IPS DF 4.7 (cell line): ENCODE data around the gene LRRK1.

Source experiments
- DNase-seq: peaks from one replicate; pipeline ENCODE4 v3.0.0-alpha.2; 2013; ENCODE audit warnings: low spot score; ENCODE audit errors: extremely low read depth

LRRK1 gene

DNA sequence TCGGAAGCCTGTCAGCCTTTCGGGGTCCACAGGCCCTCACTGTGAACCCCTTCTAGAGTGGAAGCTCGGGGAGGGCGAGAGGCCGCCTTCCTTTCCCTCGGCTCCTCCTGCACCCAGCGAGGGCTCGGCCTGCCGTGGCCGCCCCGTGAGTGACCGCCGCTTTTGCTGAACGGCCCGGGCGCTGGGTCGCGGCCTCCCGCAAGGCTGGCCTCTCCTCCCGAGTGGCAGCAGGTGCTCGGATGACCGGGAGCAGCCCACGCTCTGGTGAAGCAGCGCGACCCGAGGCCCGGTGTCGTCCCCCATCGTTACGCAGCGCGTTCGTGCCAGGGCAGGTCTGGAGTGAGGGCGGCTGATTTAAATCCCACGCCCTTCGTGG is 53.8 kb downstream of the LRRK1 start:
- no peak for DNase-seq

DNA sequence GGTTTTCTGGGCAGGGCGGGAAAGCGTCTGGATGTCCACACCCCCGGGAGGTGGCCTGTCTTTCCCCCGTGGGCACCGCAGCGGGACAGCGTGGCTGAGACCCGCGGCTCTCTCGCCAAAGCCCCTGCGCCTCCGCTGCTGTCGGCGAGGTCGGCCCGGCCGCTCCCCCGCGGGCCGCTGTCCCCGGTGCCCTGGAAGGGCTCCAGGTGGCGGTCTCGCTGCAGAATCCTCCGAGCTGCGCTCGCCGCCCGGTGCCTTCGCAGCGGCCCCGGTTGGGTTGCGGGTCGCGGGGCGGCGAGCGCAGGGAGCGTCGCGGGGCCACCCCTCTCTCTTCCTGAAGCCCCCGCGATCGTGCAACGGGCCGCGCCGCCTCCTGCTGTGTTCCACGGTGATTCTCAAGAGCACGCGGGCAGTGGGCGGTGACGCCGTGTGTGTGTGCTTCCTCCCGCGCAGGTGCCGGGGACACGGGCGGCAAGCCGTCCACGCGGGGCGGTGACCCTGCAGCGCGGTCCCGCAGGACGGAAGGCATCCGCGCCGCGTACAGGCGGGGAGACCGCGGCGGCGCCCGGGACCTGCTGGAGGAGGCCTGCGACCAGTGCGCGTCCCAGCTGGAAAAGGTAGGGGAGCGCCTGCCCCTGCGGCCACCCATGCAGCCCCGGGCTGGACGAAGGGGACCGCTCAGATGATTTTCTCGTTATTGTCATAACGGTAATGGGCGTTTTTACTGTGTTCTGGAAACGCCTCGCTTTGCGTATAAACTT is 54.4 kb downstream of the LRRK1 start:
- DNase-seq, result no peak

DNA sequence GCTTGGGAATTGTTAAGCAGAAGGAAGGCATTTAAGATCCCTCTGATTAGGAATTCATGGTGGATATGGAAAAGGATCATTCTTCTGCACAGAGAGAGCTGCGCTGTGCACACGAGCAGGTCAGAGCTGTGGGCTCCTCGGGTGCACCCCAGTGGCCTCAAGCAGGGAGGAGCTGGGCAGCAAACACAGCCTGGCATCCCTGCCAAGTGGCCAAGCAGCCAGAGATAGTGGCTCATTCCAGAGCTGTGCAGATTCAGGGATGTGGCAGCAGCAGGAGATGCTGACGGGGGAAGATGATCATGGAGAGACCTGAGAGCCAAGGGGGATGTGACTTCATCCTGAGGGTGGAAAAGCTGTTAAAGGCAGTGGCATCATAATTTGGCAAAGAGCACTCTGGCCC is 55.9 kb downstream of the LRRK1 start:
- DNase-seq, result no peak

DNA sequence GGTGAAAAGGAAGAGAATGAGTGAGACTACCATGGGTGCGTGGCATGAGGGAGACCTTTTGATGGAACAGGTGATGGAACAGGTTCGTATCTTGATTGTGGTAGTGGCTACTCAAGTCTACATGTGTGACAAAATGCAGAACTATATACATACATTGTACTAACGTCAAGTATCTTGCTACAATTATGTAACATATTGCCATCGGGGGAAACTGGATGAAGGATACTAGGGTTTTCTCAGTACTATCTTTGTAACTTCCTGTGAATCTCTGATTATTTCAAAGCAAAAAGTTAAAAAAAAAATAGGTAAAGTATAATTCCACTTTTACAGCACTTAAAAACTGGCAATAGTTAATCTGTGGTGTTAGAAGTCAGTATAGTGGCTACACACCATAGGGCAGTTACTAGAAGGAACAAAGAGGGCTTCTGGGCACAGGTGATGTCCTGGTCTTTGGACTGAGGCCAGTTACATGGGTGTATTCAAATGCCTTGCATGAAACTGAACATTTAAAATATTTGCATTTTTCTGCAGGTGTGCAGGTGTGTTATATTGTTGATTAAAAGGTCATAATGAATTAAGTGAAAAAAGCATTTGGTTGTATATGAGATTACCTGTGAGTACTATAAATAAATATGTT is 61.4 kb downstream of the LRRK1 start:
- DNase-seq, result no peak

DNA sequence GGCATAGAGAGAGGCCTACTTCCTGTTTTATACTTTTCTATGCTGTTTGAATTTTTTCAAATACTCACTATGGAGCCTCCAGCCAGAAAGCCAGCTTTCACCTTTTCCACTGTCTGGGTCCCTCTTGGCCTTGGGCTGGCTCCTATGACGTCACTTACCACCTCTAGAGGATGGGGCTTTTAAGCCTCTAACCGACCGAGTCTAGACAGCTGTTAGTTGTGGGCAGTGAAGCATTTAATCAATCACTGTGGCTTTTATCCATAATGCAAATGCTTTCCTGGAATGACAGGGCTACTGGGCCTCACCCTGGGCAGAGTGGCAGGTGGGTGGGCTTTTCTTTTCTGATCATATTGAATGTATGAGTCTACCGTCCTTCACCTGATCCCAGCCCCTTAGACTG is 61.9 kb downstream of the LRRK1 start:
- DNase-seq, result no peak

DNA sequence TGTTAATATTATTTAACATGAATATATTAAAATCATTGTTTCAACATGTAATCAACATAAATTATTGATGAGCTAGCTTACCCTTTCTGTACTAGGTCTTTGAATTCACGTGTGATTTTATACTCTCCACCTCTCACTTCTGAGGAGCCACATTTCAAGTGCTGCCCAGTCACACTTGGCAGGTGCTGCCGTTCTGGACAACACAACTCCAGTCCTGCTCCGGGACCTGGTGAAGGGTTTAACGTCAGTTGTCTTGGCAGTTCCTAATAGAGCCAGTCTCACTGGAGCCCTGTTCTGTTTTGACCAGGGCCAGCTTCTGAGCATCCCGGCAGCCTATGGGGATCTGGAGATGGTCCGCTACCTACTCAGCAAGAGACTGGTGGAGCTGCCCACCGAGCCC is 64.1 kb downstream of the LRRK1 start:
- no peak for DNase-seq

DNA sequence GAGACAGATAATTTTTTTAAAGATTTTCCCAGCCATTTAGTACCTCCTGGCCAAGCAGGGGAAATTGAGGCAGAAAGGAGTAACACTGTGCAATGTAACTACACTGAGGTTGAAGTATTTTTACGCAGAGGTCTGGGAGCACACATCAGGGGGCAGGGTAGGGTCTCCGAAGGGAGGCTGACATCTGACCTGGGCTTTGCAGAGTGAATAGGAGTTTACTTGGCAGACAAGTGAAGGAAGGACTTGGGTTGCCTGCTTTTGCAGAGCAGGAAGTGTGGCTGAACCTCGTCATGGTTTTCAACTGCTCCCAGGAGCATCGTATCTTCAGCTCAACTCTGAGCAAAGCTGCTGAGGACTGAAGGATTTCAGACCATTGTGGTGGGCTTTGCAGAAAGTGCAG is 66.2 kb downstream of the LRRK1 start:
- DNase-seq, result no peak

DNA sequence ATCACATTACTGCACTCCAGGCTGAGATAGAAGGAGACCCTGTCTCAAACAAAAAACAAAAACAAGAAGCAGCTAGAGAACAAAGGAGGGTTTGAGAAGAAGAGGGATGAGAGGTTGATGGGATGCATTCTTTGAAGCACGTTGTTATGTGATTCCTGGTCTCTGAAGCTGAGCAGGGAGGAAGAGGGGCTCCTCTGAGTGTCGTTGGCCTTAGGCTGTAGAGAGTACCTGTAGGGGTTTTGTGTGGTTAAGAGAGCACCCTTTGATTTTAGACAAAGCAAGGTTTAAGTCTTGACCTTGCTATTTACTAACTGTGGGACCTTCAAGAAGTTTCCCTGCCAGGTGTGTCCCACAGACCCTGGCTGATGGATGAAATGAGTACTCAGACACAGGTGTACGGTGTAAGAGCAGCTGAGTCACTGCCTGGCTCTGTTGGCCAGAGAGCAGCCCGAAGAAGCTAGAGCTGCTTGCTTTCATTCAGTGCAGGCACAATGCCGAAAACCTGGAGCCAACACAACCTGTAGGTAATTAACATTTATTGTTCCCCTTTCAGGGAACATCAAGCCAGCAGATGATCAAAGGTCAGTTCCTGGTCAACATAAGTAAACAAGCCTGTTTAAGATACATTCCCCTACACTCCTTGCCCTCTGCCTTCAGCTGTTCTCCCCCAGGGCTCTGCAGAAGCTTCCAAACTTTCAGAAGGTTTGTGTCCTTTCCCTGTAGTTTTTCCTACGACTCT is 67.2 kb downstream of the LRRK1 start:
- DNase-seq, result no peak

DNA sequence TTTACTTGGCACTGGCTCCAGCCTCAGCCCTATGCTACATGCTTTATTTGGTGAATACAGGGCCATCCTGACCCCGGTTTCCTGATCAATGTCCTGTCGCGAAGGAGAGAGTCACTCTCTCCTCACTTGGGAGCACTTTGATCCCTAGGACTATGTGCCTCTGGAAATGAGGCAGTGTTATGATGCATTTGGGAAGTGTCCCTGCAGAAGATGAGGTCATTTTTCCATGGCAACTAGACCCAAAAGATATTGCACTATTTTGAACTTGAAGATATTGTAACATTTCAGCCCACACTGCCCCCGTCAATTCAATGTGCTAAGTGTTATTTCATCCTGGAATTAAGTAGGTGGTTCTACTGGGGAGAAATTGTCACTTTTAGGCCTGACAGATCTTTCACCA is 68.0 kb downstream of the LRRK1 start:
- no peak for DNase-seq

DNA sequence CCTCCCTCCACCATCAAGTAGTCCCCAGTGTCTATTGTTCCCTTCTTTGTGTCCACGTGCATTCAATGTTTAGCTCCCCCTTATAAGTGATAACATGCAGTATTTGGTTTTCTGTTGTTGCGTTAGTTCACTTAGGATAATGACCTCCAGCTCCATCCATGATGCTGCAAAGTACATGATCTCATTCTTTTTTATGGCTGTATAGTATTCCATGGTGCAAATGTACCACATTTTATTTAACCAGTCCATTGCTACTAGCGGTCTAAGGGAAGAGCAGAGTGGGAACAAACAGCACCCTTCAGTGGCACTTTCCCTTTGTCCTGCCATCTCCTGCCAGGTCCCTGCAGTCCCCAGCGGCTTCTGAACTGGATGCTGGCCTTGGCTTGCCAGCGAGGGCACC is 69.1 kb downstream of the LRRK1 start:
- no peak for DNase-seq

DNA sequence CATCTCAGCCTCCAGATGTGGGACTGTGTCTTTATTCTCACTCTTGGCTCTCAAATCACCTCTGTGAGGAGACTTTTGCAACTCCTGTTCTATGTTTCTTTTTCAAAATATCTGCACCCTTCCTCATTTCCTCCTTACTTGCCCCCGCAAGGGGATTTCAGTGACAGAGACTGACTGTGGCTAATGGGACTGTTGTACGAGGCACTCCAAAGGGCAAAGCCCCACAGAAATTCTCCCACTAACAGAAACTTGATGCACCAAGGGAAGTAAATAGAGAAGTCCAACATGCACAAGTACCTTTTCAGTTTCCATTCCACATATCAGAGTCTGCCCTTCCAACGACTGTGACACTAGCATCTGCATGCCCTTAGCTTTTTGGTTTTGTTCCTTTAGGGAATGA is 69.7 kb downstream of the LRRK1 start:
- DNase-seq, result no peak

DNA sequence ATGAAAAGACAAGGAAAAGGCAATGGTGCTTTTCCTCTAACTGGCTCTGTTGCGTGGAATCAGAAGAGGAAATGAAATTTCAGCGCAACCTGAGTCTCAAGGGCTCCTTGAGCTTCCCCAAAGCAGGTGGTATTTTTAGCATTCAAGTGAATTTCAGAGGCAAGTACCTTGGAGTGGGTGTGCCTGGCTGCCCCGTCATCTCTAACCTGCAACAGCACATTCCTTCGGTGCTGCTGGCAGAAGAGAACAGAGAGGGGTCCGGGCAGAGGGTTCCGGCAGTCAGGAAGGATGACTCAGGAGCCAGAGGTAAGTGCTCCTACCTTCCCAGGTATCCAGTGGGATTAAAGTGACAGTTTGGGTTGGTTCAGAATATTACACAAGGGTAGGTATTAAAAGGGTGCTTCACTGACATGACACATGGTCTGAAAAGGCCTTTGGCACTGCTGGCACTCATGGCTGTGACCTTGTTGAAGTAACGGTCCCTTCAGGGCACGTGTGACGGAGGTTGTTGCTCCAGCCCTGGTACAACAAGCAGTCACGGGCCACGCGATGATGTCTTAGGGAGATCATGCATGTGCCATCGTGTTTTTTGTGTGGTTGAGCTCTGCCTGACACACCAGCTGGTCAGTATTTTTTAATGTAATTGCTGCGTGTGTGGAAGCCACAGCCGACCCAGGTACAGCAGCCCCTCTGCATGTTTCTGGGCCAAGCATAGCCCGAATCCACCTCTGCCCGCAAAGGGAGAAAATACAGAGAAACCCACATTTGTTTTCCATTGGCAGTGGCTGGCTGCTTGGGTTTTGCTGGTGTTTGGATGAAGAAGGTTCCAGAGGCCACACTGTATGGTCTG is 75.7 kb downstream of the LRRK1 start:
- DNase-seq, result no peak

DNA sequence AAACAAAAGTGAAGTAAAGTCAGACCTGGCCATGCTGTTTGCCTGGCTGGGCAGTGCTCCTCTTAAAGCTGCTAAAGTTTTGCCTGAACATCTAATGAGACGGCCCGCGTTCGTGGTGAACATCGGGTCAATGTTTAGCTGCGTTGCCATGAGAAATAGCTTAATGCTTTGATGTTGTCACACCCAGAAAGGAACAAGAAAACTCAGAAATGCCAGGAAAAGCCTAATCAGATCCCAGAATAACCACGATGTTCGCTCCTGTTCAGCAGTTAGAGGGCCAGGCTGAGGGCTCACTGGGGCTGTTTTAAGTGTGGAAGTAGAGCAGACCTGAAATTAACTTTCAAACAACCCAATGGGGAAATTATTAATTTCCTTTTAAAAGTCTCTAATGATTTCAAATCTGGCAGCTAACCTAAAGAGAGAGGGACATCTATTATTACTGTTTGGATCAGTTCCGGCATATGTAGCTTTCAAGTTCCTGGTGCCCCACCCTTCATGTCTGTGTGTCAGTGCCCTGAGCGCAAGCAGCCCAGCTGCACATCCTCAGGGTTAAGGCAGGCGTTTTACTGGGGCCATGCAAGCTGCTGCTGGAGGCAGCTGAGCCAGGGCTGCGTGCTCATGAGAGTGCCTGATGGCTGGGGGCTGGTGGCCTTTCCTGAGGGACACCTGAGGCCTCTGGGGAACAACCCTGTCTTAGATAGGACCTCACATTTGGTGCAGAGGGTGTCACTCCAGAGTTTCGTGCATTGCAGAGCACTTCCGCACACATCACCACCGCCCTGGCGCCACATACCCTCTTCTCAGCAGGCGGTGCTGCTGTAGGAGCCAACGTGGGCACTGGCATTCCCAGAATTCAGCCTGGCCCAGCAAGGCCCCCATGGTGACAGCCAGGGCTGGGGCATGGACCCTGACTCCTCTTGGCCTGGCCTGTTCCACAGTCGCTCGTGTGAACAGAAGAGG is 76.6 kb downstream of the LRRK1 start:
- DNase-seq, result no peak

DNA sequence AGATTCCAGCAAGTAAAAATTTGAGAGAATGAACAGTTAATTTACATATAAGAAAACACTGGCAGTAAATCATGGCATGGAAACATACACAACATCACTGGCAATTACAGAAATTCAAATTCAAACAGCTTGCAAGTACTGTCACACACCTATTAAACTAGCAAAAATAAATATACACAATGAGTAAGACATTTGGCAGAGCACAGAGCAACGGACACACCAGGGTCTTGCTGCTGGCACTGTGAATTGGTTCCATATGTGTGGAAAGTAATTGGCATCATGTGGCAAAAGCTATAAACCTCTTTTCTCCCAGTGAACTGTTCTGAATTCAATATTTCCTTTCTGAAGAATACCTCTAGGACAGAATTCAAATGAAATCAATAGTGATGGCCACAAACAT is 78.3 kb downstream of the LRRK1 start:
- DNase-seq, result no peak

DNA sequence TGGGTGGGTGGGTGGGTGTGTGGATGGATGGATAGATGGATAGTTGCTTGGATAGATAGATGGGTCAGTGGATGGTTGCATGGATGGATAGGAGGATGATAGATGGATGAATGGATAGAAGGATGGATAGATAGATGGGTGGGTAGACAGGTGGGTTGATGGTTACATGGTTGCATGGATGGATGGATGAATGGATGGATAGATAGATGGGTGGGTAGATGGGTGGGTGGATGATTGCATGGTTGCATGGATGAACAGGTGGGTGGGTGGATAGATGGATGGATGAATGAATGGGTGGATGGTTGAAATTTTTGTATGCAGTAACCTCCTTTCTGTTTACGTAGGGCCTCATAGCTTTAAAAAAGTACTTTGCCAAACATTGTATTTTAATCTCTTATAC is 79.5 kb downstream of the LRRK1 start:
- DNase-seq, result no peak

DNA sequence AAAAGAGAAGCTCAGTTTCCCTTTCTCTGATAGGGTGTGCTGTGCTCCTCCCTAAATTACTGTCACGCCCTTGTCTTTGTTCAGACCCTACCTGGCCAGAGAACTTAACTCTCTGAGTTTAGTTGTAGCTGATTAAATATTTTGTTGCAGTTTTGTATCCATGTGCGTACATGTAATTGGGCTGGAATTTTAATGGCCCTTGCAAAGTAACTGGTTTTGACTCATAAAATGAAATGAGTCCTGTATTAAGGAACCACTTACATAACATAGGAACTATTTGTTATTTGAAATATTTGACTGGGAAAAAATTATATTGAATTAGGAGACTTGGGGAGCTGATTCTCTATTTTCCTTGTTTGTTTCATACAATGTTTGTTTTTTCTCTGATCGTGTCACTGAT is 80.2 kb downstream of the LRRK1 start:
- DNase-seq, result no peak

DNA sequence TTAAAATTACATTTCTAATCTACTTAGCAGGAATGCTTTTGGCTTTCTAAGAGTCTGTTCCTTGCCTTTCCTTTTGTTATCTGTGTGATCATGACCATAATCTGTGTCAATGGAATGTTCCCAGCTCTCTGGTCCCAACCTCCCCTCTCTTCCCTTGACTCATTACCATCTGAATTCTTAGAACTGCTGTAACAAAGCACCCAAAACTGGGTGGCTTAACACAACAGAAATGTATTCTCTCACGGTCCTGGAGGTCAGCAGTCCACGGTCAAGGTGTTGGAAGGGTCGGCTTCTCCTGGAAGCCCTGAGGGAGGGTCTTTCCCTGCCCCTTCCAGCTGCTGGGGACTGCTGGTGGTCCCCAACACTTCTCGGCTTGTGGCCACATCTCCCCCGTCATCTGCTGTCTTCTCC is 81.1 kb downstream of the LRRK1 start:
- no peak for DNase-seq

DNA sequence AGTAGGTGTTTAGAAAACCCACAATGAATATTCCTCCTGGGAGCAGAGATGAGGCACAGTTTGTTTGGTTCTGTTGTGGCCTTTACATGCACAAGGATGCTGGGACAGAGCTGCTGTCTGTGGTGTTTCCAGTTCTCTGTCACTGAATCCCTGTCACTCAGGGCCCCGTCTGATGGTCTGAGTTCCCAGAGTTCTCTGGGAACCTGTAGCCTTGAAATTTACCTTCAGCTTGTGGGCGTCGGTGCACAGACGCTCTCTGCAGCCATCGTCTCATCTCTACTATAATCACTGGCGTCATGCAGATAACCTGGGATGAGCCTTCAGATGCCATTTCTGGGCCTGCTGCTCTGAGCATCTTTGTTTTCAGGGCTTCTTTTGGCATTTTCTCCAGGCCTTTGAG is 81.9 kb downstream of the LRRK1 start:
- DNase-seq, result no peak

DNA sequence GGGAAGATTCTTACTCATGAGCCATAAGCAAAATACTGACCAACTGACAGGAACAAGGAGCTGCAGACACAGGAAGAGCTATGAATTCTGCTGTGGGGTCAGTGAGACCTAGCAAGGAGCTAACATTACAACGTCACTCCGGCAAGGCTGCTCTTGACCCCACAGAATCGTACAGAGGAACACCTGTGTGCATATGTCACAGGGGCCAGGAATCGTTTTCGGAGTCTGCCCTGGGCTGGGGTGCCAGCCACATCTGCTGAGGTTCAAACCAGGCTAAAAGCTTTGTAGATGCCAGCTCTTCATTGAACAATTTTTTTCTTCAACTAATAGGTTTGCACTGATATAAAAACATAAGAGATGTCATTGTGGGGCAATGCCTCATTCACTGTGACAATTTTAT is 82.6 kb downstream of the LRRK1 start:
- DNase-seq, result no peak

DNA sequence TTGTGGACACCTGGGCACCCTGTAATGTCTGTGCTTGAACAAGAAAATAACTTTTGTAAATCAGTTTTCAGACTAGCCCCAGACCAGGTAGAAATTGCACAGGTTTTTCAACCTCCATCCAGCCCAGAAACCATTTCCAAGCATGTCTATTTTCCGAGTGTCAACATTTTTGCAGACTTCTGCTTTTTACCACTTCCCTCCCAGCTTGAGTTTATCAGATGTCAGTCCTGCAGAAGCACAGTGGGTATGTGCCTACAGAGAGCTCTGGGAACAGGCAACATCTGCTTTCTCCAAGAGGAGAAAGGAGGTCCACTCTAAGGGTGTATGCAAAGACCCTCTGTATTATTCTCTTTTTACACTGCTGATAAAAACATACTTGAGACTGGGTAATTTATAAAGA is 83.9 kb downstream of the LRRK1 start:
- DNase-seq, result no peak

DNA sequence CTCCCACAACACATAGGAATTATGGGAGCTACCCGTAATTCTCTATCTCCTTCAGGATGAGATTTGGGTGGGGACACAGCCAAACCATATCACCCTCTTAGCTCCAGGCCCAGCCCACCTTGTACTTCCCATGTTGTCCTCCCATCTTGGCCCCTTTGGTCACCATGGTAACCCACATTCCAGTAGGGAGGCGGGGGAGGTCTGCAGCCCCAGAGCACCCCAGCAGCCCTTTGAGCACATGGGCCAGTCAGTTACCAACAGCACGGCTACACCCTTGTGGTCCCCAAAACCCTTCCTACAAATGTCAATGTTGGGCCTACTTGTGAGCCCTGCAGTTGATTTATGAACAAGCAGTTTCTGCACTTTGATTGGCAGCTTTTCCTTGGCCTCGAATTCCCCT is 84.5 kb downstream of the LRRK1 start:
- DNase-seq, result no peak
